Liver (tissue), 3 donors: ENCODE measurements around the gene RB1.

Experiments
- ATF3 ChIP-seq: IDR thresholded peaks from 2 replicates; pipeline ENCODE4 v1.6.1; 2016; ENCODE audit warnings: antibody characterized with exemption
- CTCF ChIP-seq: fragments of 150-350 bp; IDR thresholded peaks from 2 replicates; pipeline ENCODE4 v1.5.1; 2017; ENCODE audit warnings: improper control_type of control experiment, low read depth, low read length; ENCODE audit not compliant: missing input control
- RAD21 ChIP-seq, 2 donors: IDR thresholded peaks; 2 replicates each; pipeline ENCODE4 v1.6.1; 2016; ENCODE audit warnings: antibody characterized with exemption in 2 of 2, mild to moderate bottlenecking in 2 of 2
- SP1 ChIP-seq: IDR thresholded peaks from 2 replicates; pipeline ENCODE4 v1.6.1; 2018; ENCODE audit warnings: antibody characterized with exemption, mild to moderate bottlenecking
- donor health status: healthy.
- donor health status: healthy.

- no peak for TF ChIP-seq CTCF
- TF ChIP-seq RAD21 (IDR thresholded peaks at IDR 0.05): no peak
- TF ChIP-seq SP1: no peak
- TF ChIP-seq ATF3: no peak
Measured at GRCh38 chr13:48317511-48318376, 14.2 kb downstream of the RB1 start.
